ENCODE data around the gene SOBP.
A peak's percentile ranks its signal among the peaks of the same experiment; 100 is the strongest.

Gene SOBP

GRCh38 chr6:107639511-107639910 is 149.6 kb downstream of the SOBP start:
- DNase-seq, result no peak
- ATAC-seq, result no peak

DNA sequence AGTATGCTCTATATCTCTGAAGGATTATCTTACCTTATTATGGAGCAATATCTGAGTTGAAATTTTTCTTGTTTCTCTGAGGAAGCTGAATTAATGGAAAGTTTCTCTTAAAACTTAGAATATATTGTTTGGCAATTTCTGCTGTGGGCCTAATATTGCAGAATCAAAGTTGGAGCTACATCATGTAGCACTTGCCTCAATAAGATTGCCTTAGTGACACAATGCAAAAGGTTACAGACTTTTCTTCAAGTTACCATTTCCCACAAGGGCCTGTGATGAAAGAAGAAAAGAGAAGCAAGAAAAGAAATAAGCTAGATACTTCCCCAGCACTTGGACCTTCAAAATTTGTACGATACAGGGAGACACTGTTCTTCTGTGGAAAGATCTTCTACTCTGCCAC is 151.2 kb downstream of the SOBP start:
- no peak for DNase-seq
- ATAC-seq, result no peak

DNA sequence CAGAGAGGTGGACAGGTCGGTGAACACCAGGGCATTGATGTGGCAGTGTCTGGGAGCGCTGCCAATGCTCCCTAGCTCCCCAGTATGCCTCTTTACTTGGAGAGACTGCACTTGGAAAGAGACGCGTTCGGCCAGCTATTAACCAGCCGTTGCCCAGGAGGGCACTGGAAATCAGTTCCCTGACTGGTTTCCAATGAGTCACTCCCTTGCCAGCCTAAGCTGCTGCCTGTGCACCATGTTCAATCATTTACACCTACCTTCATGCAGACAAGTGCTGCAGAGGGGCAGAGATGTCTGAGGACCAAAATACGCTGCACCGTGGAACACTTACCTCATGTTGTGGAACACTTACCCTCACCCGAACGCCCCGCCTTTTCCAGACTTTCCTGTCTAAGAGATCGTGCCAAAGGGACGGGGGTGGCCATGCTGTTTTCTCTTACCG is 151.6 kb downstream of the SOBP start:
- DNase-seq (no peak), ATAC-seq (no peak)

- DNase-seq (no peak), ATAC-seq (no peak)
These were observed 152.4 kb downstream of the SOBP start for GRCh38 chr6:107642095-107642860.

GRCh38 chr6:107642861-107643328 is 153.0 kb downstream of the SOBP start:
- ATAC-seq (no peak), DNase-seq (no peak)

DNA sequence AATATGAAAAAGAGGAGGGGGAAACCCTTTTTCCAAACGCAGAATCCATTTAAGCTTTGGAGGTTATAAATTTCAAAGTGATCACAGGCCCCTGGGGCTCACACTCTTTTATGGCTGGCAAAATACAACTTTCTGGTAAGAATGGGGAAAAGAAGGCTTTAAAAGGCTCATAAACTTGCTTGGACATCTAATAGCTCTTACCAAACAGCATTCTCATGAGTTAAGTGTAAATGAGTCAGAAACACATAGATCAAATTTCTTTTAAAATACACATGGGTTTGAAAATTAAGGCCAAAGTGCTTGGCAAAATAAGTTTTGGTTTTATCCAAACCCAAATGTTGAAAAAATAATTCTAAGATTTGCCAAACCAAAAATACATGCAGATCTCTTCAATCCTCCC is 154.6 kb downstream of the SOBP start:
- DNase-seq, result no peak
- no peak for ATAC-seq

DNA sequence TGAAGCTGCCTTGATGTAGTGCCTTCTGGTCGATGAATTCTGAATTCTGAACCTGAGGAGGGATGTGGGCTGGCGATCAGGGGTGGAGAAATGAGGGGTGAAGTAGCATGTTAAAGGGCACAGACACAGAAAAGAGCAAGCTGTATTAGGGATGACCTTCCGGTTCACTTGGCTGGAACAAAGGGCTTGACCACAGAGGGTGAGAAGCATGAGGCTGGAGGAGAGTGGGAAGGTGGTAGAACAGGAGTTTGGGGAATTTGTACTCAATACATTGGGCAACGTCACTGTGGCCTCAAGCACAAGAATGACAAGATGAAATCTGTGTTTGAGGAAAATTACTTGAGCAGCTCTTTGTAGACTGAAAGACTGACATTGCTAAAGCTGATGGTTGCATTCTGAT is 155.8 kb downstream of the SOBP start:
- ATAC-seq (no peak), DNase-seq (no peak)

DNA sequence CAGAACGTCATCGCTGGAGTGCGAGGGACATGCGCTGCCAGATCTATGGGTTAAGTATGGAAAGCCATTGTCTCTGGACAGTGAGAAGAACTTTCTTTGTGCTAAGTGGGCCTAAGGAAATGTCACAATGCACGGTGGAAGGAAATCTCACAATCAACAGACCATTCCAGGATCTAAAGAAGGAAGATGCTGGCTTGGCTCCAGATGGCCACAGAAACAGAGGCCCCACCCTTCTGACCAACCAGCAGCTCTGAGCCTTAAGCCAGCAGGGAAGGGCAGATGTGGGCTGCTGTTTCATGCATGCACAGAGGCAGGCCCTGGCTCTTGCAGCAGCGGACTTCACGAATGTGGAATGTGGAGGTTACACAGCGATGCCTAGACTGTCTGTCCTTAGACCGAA is 156.3 kb downstream of the SOBP start:
- no peak for ATAC-seq
- DNase-seq, result no peak

GRCh38 chr6:107646776-107647438 is 157.0 kb downstream of the SOBP start:
- no peak for DNase-seq
- no peak for ATAC-seq

- ATAC-seq, result no peak
- no peak for DNase-seq
These were observed 157.6 kb downstream of the SOBP start for GRCh38 chr6:107647439-107647948.

- no peak for DNase-seq
- ATAC-seq, result no peak
These were observed 159.1 kb downstream of the SOBP start for GRCh38 chr6:107648983-107649382.

DNA sequence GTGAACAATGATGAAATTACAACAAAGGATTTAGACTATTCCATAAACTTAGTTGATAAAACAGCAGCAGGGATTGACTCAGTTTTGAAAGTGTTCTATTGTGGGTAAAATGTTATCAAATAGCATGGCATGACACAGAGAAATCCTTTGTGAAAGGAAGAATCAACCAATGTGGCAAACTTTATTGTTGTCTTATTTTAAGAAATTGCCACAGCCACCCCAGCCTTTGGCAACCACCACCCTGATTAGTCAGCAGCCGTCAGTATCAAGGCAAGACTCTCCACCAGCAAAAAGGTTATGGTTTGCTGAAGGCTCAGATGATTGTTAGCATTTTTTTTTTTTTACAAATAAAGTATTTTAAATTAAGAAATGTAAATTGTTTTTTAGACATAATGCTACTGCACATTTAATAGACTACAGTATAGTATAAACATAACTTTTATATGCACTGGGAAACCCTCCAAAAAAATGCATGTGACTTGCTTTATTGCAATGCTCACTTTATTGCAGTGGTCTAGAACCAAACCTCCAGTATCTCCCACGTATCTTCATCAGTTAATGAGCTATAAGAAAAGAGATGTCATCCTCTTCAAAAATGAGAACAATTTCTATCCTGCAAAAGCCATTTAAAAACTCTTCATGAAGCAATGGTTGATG is 162.7 kb downstream of the SOBP start:
- no peak for DNase-seq

GRCh38 chr6:107653183-107653580 is 163.3 kb downstream of the SOBP start:
- ATAC-seq (no peak), DNase-seq (no peak)

More for the DNA sequence above, 162.7 kb downstream of the SOBP start:
- no peak for ATAC-seq

GRCh38 chr6:107653861-107654394 is 164.0 kb downstream of the SOBP start:
- ATAC-seq, result no peak

GRCh38 chr6:107654764-107655163 is 164.8 kb downstream of the SOBP start:
- DNase-seq (no peak), ATAC-seq (no peak)

More at GRCh38 chr6:107653861-107654394, 164.0 kb downstream of the SOBP start:
- no peak for DNase-seq

DNA sequence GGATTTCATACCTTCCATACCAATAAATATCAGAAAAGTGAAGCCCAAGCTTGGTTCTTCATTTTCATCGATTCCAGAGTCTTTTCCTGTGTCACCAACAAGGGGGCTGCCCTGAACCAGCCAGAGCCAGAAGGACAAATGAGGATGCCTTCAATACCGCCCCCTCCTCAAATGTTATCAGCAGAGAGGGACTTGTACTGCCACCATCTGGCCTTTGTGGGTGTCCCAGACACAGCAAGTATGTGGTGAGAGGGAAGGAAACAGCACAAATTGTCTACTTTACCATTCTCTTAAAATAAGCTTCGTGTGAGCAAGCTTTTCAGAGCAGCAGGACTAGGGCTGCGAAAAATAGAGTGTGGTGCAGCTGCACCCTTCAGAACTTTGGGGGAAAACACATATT is 165.3 kb downstream of the SOBP start:
- ATAC-seq (no peak), DNase-seq (no peak)

- ATAC-seq, result no peak
- no peak for DNase-seq
These were observed 165.9 kb downstream of the SOBP start for GRCh38 chr6:107655864-107656263.

DNA sequence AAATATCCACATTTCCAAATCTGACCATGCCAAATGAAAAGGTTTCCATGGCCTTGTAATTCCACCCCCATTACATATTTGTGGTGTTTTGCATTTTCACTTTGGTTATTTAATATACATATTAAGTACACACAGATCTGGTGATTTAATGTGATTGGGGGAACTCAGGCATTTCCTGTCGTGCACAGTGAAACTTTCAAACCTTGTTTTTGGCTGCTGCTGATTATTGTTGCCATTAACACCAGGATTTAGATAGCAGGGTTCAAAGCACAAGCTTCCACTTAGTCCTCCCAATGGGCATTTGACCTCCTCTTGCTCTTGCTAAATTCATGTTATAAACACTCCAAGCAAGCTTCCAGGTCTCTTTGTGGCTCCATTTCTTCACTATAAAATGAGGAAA is 166.5 kb downstream of the SOBP start:
- ATAC-seq, result no peak
- DNase-seq, result no peak

DNA sequence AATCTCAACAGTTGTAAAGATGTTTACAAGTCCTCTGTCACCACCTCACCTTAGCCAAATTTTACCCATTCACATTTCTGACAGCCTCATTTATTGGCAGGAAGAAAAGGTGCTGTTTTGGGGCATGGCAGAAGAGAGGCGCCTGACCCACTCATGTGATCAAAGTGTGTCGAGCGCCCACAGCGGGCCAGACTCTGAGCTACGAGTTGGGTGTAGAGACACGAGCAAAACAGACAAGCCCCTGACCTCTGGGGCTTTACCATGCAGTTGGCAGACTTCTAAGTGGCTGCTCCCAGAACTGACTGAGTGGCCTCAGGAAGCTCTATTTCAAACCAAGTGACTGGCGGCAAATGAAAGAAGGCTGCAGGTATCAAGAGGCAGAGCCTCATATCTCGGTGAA is 167.0 kb downstream of the SOBP start:
- DNase-seq (no peak), ATAC-seq (no peak)

DNA sequence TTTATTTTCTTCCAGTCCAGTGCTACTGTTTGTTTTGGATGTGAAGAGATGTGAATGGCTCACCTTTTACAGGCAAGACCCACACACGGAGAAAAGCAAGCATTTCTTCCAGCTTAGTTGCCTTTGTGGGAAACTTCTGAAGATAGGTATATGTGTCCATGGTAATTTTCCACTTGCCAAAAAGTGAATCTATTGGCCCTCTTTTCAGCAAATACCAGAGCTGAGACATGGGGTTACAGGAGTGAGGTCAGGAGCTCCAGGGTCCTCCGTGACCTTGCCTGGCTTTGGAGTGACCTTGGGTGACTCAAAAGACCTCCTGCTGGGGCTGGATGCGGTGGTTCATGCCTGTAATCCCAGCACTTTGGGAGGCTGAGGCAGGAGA is 167.4 kb downstream of the SOBP start:
- ATAC-seq, result no peak
- DNase-seq, result no peak

DNA sequence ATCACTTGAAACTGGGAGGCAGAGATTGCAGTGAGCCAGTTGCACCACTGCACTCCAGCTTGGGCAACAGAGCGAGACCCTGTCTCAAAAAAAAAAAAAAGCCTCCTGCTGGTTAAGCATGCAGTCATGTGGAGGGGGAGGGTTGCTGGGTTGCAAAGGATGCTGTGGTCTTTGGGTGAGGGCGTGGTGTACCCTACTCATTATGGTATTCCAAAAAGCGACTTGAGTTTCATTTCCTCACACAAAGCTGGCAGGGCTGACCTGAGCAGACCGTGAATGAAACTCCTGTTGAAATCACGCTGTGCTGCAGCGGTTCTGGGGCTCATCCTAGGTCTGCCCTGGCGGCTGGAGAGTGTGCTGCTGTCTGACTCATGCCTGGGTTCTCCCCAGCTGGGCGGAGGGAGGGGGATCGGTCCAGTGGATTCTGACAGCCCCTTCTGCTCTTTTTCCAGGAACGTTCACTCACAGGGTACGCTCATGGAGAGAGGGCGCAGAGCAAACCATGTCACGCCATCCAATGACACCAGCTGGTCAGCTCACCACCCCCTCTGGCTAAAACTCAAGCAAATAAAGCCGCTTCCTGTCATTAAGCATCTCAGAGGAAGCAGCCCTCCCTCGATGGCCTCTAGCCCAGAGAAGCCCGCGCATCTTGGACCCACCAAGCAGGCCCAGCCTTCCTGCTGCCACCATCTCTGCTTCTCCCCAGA is 168.0 kb downstream of the SOBP start:
- ATAC-seq (peak; percentile 95), DNase-seq (peak; percentile 66)

Data from stimulated activated naive CD8-positive, alpha-beta T cell treated with anti-CD3 and anti-CD28 coated beads, Interleukin-15, Interleukin-2, amounts not matched to agents 100 U/mL and 50 U/mL, for 24 hours (primary cell).